Breast epithelium (tissue), 4 donors: ENCODE measurements around the gene CATSPER1. TPM values are rescaled to one million over a fixed set of nuclear protein-coding genes. Genes with fewer than 3 reads are reported as not detected.

ENCODE experiments used
- DNase-seq, 2 donors: peaks; one replicate each; pipeline ENCODE4 v3.0.0-alpha.2; 2019; ENCODE audit warnings: low spot score in 2 of 2
- H3K27ac ChIP-seq, 2 donors: fragments of 200-600 bp; sonication (generic) in 1 of 2; one replicate each; pipeline ENCODE4 v1.5.1; 2016 to 2019; ENCODE audit warnings: mild to moderate bottlenecking in 1 of 2
- H3K27me3 ChIP-seq, 2 donors: fragments of 200-600 bp; sonication (generic) in 1 of 2; one replicate each; pipeline versions ENCODE4 v1.5.1 to v1.6.0; 2017 to 2019; ENCODE audit warnings: control low read depth in 1 of 2, mild to moderate bottlenecking in 1 of 2
- H3K36me3 ChIP-seq: fragments of 200-600 bp; one replicate; pipeline ENCODE4 v1.5.1; 2019
- H3K4me1 ChIP-seq, 2 donors: fragments of 200-600 bp; sonication (generic); one replicate each; pipeline ENCODE4 v1.5.1; 2016 to 2019; ENCODE audit warnings: control low read depth in 1 of 2
- H3K4me3 ChIP-seq, 3 donors: fragments of 200-600 bp; sonication (generic); 1 replicate in 2 of 3; 2 replicates in 1 of 3; pipeline ENCODE4 v1.5.1; 2016 to 2019; ENCODE audit warnings: mild to moderate bottlenecking in 3 of 3, moderate library complexity in 2 of 3
- H3K9me3 ChIP-seq, 2 donors: fragments of 200-600 bp; sonication (generic) in 1 of 2; one replicate each; pipeline ENCODE4 v1.5.1; 2016 to 2019; ENCODE audit warnings: control low read depth in 1 of 2
- CTCF ChIP-seq, 3 donors: fragments of 450-650 bp; IDR thresholded peaks; one replicate each; pipeline ENCODE4 v1.5.1; 2016 to 2017; ENCODE audit warnings: antibody characterized with exemption in 3 of 3, mild to moderate bottlenecking in 3 of 3, moderate library complexity in 3 of 3
- POLR2A ChIP-seq: fragments of 450-650 bp; IDR thresholded peaks from one replicate; pipeline ENCODE4 v1.6.1; 2016; ENCODE audit warnings: antibody characterized with exemption, mild to moderate bottlenecking, moderate library complexity
- POLR2AphosphoS5 ChIP-seq, 3 donors: sonication (generic); formaldehyde crosslinking; IDR thresholded peaks; one replicate each; pipeline ENCODE4 v1.6.1; 2017; ENCODE audit warnings: antibody characterized with exemption in 3 of 3
- intact Hi-C: fragments of 100-400 bp; cut with DNase I; formaldehyde crosslinking; loops from one replicate; pipeline ENCODE4 v1.15.1; 2023; ENCODE audit warnings: low total_unique reads
- total RNA-seq, 3 donors: library from RNA; depleted of rRNA; stranded (reverse); fragments of >200 nt; gene quantifications; one replicate each; pipeline ENCODE4 v1.1.0, GENCODE V29; 2016

The CATSPER1 gene
- total RNA-seq, 3 donors from 2014 or later: 0.32 to 1.3 TPM; not detected in 1

- no peak for DNase-seq
- Histone ChIP-seq H3K4me3 (no peak overlapping the region), H3K9me3 (no peaks in the 10 kb centered on the region), H3K4me1 (no peaks in the 10 kb centered on the region), H3K27ac (no peak overlapping the region), H3K27me3 (no peaks in the 10 kb centered on the region), H3K36me3 (no peaks in the 10 kb centered on the region)
- TF ChIP-seq CTCF (IDR thresholded peaks at IDR 0.05): no peak
- no peak for TF ChIP-seq POLR2A
- no peak for TF ChIP-seq POLR2AphosphoS5 (IDR thresholded peaks at IDR 0.05)
- intact Hi-C loops: no loop called here
These were observed 48.5 kb downstream of the CATSPER1 start for GRCh38 chr11:65977621-65978390.

GRCh38 chr11:65976216-65977176, 49.8 kb downstream of the CATSPER1 start:
- Histone ChIP-seq H3K27ac (no peak overlapping the region), H3K27me3 (no peaks in the 10 kb centered on the region), H3K4me3 (no peak overlapping the region), H3K4me1 (no peaks in the 10 kb centered on the region), H3K9me3 (no peaks in the 10 kb centered on the region), H3K36me3 (no peaks in the 10 kb centered on the region)
- no peak for TF ChIP-seq CTCF (IDR thresholded peaks at IDR 0.05)
- TF ChIP-seq POLR2A: no peak
- TF ChIP-seq POLR2AphosphoS5 (IDR thresholded peaks at IDR 0.05): no peak
- intact Hi-C loops: no loop called here
- DNase-seq: no peak

GRCh38 chr11:65975771-65976170, 50.5 kb downstream of the CATSPER1 start:
- TF ChIP-seq POLR2AphosphoS5 (IDR thresholded peaks at IDR 0.05): no peak
- TF ChIP-seq POLR2A: no peak
- TF ChIP-seq CTCF (IDR thresholded peaks at IDR 0.05): no peak
- H3K4me1 ChIP-seq: no peaks in the 10 kb centered on the region
- intact Hi-C loops: no loop called here
- H3K36me3 ChIP-seq: no peaks in the 10 kb centered on the region
- no peak overlapping the region for H3K4me3 ChIP-seq
- H3K9me3 ChIP-seq: no peaks in the 10 kb centered on the region
- H3K27ac ChIP-seq: no peak overlapping the region
- no peaks in the 10 kb centered on the region for H3K27me3 ChIP-seq
- DNase-seq: no peak

- intact Hi-C loops: no loop called here
These were observed 52.7 kb downstream of the CATSPER1 start for GRCh38 chr11:65973439-65974110.

More at GRCh38 chr11:65973439-65974110, 52.7 kb downstream of the CATSPER1 start:
- TF ChIP-seq CTCF (IDR thresholded peaks at IDR 0.05) (no peak), POLR2A (no peak), POLR2AphosphoS5 (IDR thresholded peaks at IDR 0.05) (no peak)
- H3K27ac ChIP-seq: no peak overlapping the region
- no peaks in the 10 kb centered on the region for H3K9me3 ChIP-seq
- H3K4me1 ChIP-seq: no peaks in the 10 kb centered on the region
- DNase-seq: no peak
- no peaks in the 10 kb centered on the region for H3K27me3 ChIP-seq
- H3K4me3 ChIP-seq: no peak overlapping the region
- no peaks in the 10 kb centered on the region for H3K36me3 ChIP-seq
